A673 (cell line): ENCODE results near the gene LCP2.

Experiments used
- CTCF ChIP-seq: fragments of 300-800, 200-600 bp; sonication (generic); conservative IDR thresholded peaks from 2 replicates; pipeline ENCODE4 v1.5.1; 2017; ENCODE audit warnings: low read depth, mild to moderate bottlenecking, antibody characterized with exemption, low read length, moderate library complexity, mixed read lengths
- EZH2 ChIP-seq: fragments of 200-600 bp; sonication (generic); IDR thresholded peaks from 2 replicates; pipeline ENCODE4 v1.6.1; 2017; ENCODE audit warnings: borderline replicate concordance, low read depth, mild to moderate bottlenecking, mixed read lengths, antibody characterized with exemption, low read length; ENCODE audit not compliant: poor library complexity, severe bottlenecking

- TF ChIP-seq CTCF (no peak), EZH2 (no peak)
Observed at GRCh38 chr5:170284231-170284630, 13.3 kb downstream of the LCP2 start.
